Right lobe of liver (tissue), 4 donors: Measurements from ENCODE around the gene SLC43A3.

Experiments
- POLR2A ChIP-seq: fragments of 450-650 bp; IDR thresholded peaks from one replicate; pipeline ENCODE4 v1.6.1; 2017; ENCODE audit warnings: antibody characterized with exemption, mild to moderate bottlenecking
- TF ChIP-seq, protein P1 (sequence below), 4 donors: fragments of 200-600 bp in 3 of 4; fragments of 450-650 bp in 1 of 4; IDR thresholded peaks; one replicate each; pipeline versions ENCODE4 v1.5.1 to v1.8.0; 2016 to 2022; ENCODE audit warnings: antibody characterized with exemption in 4 of 4, mild to moderate bottlenecking in 2 of 4
- donor health status: DM: no; HTN: no; CAD: no.
- donor health status: DM: no; HTN: no; CAD: no.
- donor health status: DM: no; HTN: yes; CAD: no.

DNA sequence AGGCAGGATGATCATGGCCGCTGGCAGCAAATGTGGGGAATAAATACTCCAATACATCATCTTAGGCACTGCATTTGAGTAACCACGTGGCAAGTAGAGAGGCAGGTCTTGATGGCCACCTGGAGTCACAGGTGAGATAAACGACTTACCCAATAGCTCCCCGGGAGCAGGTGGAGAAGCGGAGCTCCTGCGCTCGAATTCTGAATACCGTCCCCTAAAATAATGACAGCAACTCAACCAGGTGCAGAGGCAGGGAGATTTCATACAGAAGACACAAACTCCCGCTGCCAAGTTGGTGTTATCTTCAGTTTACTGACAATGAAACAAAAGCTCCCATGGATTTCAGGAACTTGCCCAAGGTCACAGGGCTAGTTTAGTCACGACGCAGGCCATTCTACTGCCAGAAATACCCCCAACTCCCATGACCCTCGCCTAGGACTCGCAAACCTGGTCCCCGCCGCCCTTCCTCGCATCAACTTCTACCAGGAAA lies 437 bp downstream of the SLC43A3 start:
- TF ChIP-seq, protein P1, sequence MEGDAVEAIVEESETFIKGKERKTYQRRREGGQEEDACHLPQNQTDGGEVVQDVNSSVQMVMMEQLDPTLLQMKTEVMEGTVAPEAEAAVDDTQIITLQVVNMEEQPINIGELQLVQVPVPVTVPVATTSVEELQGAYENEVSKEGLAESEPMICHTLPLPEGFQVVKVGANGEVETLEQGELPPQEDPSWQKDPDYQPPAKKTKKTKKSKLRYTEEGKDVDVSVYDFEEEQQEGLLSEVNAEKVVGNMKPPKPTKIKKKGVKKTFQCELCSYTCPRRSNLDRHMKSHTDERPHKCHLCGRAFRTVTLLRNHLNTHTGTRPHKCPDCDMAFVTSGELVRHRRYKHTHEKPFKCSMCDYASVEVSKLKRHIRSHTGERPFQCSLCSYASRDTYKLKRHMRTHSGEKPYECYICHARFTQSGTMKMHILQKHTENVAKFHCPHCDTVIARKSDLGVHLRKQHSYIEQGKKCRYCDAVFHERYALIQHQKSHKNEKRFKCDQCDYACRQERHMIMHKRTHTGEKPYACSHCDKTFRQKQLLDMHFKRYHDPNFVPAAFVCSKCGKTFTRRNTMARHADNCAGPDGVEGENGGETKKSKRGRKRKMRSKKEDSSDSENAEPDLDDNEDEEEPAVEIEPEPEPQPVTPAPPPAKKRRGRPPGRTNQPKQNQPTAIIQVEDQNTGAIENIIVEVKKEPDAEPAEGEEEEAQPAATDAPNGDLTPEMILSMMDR (IDR thresholded peaks at IDR 0.05) = no peak
- TF ChIP-seq POLR2A = no peak
